NOMO-1 treated with dmso at 0.1 percent for 144 hours (cell line): Measurements from ENCODE around the gene NCEH1.
"Not testable (repeated sequence)": the region's sequence is repeated elsewhere in the genome, so short reads cannot be mapped to it uniquely, and the experiment has no call there.

ENCODE experiments used
- DNase-seq: peaks from one replicate; lab custom pipeline; 2025; ENCODE audit not compliant: unreplicated experiment; lab: John Stamatoyannopoulos, UW

The NCEH1 gene

DNA sequence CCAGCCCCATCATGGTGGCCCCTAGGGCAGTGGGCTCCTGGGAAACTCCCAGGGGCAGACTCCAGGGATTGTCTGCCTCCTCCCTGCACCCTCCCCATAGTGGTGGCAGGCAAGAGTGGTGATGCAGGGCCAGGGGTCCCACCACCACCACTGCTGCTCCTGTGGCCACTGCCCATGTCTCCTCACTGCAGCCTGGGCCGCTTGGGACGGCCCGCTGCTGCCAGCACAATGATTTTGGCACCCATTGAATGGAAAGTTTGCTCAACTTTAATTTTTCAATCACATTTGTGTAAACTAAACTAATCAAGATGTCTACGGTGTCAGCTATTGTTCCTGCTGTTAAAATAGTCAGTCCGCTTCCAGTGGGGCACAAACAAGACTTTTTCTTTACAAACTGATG, 95.6 kb downstream of the NCEH1 start:
- DNase-seq, result no peak

GRCh38 chr3:172614340-172615274, 96.3 kb downstream of the NCEH1 start:
- no peak for DNase-seq

- DNase-seq, result no peak
Observed at GRCh38 chr3:172613845-172614244, 97.0 kb downstream of the NCEH1 start.

DNA sequence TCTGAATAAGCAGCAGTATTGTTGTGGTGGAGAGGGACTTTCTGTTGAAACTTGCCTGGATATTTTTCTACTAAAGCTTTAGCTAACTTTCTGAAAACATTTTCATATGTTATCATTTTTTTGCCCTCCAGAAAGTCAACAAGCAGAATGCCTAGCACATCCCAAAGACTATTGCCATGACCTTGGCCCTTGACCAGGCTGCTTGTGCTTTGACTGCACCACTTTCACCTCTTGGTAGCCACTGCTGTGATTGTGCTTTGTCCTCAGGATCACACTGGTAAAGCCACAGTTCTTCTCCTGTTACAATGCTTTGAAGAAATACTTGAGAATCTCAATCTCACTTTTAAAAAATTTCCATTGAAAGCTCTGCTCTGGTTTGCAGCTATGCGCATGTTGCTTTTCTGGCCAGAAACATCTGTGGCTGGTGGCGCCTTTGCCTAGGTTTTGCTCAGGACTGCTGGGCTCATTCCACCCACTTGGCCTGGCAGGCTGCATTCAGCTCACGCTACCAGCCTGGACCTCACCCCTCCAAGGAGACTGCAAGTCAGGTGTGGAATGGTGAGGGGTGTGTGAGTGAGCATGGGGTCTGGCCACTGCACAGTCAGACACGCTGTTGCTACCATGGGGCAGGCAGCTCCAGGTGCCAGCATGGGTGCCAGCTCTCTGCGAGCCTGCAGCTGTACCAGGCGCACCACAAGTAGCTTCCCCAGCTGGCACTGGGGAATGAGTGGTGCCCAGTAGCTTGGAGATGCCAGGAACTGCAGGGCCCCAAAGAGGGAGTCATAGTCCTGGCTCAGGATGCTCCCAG, 97.8 kb downstream of the NCEH1 start:
- DNase-seq, result no peak

DNA sequence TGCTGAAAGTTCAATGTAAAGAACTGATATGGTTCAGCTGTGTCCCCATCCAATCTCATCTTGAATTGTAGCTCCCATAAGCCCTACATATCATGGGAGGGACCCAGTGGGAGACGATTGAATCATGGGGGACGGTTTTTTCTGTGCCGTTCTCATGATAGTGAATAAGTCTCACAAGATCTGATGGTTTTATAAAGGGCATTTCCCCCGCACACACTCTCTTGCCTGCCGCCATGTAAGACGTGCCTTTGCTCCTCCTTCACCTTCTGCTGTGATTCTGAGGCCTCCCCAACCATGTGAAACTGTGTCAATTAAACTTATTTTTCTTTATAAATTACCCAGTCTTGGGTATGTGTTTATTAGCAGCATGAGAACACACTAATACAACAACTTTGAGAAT, 101.1 kb downstream of the NCEH1 start:
- DNase-seq, result no peak

DNA sequence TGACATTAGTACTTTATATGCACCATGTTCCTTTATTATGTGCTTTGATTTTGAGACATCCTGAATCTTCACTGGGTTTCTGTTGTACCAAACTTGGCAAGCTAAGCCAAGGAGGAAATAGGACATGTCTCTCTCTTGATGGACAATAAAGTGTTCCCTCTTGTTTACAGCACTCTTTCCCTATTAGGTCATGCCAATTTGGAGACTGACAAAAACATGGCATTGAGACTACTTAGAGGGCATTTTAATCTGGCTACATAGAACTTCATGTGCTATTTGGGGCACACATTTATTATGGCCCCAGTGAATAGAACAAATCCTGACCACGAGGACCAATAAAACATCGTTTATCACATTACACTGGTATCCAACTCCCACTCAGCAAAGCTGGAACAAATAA, 102.3 kb downstream of the NCEH1 start:
- DNase-seq, result no peak

GRCh38 chr3:172607305-172608121, 103.4 kb downstream of the NCEH1 start:
- DNase-seq, result no peak

DNA sequence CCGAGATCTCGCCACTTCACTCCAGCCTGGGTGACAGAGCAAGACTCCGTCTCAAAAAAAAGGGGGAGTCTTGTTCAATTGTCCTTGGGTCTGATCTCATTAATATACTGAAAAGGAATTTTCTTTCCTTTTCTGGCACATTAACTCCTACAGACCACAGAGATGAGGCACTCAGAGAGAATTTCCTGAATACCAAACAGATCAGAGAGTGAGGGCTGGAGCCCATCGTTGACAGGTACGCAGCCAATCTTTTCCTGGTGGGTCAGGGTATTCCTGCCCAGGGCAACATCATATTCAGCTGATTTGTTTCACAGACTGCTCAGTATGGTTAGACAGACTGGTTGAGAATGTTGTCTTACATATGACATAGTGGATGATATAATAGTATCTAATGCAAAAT, 104.8 kb downstream of the NCEH1 start:
- no peak for DNase-seq

DNA sequence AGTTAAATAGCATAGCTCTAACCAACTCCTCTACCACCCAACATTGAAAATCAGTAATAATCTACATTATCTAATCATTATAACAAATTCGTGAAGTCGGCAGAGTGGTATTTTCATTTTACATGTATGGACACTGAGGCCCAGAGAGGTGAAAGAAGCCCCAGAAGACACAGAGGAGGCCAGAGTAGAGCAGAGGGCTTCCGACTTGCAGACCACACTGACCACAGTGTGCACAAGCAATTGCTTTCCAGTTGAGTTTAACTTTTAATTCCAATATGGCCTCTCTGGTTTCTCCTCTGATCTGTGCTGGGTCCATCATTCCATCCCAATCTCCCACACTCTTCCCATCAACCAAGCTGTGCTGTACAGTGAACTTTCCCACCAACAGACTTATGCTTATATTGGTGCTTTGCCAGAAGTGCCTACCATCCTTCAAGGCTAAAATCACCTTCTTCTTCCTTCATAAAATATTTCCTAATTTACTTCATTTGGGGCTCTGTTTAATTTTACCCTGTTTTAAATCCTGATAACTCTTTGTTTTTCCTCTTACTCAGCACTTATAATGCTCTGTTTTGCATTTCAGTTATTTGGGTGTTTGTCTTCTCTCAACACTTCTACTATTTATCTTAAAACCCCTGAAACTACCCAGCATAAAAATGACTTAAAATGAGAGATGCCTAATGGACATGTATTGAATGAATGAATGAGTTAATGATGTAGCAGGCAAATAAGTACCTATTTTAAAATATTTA, 105.8 kb downstream of the NCEH1 start:
- DNase-seq, result no peak

DNA sequence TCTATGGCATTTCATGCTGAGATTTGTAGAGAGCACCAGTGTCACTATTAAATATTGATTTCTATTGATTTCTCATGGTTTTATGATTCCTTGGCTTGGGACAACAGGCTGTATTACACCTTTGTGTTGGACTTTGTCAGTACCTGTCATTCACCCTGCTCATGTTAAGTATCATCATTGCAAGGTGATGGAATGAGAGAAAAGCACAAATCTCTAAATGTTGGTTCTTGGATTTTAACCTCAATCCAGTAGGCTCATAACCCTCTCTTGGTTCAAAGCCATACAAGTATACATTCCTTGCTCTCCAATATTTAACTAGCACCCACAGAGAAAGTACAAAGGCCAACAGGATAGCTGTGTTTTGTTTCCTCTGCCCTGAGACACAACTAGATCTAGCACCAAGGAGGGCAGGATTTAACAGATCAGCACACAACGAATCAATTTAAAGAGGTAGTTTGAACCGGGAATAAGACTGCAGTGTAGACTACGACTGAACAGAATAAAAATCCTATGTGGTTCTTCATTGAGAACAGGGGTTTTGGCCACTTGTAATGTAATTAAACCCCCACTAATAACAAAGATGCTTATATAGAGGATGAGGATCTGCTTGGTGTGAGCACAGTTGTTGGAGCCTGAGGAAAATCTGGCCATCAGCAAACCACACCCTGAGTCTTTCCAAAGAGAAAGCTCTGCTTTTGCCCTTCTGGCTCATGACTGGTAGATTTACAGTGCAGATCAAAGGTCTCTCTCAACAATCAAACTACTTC, 109.6 kb downstream of the NCEH1 start:
- DNase-seq, result no peak

DNA sequence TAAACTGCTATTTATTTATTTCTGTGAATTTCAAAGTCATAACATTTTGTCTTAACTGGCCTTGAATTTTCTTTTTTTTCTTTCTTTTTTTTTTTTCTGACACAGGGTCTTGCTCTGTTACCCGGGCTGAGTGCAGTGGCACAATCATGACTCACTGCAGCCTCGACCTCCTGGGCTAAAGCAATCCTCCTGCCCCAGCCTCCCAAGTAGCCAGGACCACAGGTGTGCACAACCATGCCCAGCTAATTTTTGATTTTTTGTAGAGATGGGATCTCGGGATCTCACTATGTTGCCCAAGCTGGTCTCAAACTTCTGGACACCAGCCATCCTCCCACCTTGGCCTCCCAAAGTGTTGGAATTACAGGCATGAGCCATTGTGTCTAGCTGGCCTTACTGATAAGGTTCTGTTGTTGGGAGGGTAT, 110.2 kb downstream of the NCEH1 start:
- no peak for DNase-seq

DNA sequence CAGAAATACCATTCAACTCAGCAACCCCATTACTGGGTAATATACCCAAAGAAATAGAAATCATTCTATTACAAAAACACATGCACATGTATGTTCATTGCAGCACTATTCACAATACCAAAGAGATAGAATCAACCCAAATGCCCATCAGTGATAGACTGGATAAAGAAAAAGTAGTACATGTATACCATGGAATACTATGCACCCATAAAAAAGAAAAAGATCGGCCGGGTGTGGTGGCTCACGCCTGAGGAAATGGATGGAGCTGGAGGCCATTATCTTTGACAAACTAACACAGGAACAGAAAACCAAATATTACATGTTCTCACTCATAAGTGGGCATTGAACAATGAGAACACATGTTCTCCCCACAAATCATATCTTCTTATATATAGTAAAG, 112.0 kb downstream of the NCEH1 start:
- DNase-seq, result no peak

DNA sequence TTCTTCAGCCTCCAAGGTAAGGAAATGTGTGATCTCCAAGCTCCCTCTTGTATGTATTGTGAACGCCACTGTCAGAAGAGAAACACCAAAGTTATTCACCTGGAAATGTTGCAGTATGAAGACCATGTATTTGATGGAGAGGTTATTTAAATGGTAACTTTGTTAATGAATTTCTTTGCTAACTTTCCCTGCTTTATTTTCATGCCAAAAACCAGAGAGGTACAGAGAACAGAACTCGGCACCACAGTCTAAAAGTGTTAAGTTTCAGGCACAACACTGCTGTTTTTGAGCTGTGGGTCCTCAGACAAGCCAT, 114.5 kb downstream of the NCEH1 start:
- DNase-seq, result no peak

- peak; percentile 78 for DNase-seq
Observed at GRCh38 chr3:172595664-172596393, 115.0 kb downstream of the NCEH1 start.

DNA sequence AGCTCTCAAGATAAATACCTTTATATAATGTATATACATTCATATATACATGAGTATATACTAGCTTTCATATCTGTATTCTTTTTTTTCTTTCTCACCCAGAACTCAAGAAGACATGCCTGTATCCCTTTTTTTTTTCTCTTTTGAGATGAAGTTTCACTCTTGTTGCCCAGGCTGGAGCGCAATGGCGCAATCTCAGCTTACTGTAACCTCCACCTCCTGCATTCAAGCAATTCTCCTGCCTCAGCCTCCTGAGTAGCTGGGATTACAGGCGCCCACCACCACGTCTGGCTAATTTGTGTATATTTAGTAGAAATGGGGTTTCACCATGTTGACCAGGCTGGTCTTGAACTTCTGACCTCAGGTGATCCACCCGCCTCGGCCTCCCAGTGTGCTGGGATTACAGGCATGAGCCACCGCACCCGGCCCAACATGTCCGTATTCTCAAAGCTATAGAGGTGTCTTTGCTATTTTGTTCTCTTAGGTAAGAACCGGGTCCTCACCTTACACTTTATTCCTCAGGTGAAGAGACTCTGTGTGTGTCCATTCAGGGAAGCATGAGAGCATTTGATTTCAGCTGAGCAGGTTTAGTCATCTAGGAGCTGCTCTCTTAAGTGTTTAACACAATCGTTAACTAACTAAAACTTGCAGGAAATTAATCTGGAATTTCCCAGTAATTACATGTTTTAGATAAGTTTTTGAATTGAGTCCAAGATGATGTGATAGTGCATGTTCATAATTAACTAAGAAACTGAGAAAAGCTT, 115.8 kb downstream of the NCEH1 start:
- not testable (repeated sequence) for DNase-seq

DNA sequence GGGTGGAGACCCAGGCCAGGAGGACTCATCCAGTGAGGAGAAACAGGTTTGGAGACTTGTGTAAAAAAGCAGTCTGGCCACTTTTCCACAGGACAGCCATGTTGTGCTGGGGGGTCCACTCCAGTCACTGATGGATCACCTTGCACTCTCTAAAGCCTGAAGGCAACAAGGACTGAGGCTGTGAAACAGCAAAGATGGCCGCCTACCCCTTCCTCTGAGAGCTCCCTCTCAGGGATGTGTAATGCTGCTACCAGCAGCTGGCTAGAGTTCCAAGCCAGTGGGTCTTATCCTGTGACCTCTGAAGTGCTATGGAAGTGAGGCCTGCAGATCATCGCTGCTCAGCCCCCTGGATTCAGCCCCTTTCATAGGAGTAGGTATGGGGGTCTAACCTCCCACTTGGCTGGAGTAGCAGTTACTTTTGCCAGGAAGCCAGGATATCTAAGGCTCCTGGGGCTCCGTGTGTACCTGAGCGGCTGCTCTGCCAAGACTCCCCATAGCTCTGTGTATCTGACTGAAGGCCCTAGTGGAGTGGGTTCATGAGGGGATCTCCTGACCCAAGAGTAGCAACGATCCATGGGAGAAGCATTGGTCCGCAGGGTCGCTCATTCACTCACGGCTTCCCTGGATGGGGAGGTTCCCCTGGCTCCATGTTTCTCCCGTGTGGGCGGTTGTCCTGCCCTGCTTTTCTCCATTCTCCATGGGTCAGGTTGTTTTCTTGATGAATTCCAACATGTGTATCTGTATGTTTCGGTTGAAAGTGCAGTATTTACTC, 117.8 kb downstream of the NCEH1 start:
- DNase-seq, result no peak

- DNase-seq, result no peak
Observed at GRCh38 chr3:172591876-172592771, 118.7 kb downstream of the NCEH1 start.
